PC-3 (cell line): Measurements from ENCODE around the gene SIPA1. TPM values are rescaled to one million over a fixed set of nuclear protein-coding genes. Genes with fewer than 3 reads are reported as not detected.

Experiments
- ATAC-seq: fragments of 200-7000 bp; cut with Tn5 transposase; 2 replicates; pipeline ENCODE4 v1.9.1; 2020; ENCODE audit warnings: mild to moderate bottlenecking, moderate library complexity
- BruUV-seq: library from RNA; stranded (reverse); fragments of 400-500 nt; replicated peaks from 2 replicates; lab custom pipeline; 2021; lab: Mats Ljungman, UMichigan
- CTCF ChIA-PET: fragments of 300-600 bp; sonication (Branson Sonifier 250); formaldehyde crosslinking; loops from one replicate; lab custom pipeline; 2022; ENCODE audit warnings: antibody characterized with exemption; lab: Charles Lee
- POLR2A ChIA-PET: fragments of 300-600 bp; sonication (Branson Sonifier 250); formaldehyde crosslinking; loops from one replicate; lab custom pipeline; 2022; ENCODE audit warnings: antibody characterized with exemption; ENCODE audit not compliant: unreplicated experiment; lab: Charles Lee
- DNase-seq: peaks from one replicate; pipeline ENCODE4 v3.0.0-alpha.2; 2015
- H2AFZ ChIP-seq: fragments of 300-600 bp; sonication (generic); 2 replicates; pipeline ENCODE4 v1.6.0; 2016; ENCODE audit warnings: antibody characterized with exemption, low read length
- H3F3A ChIP-seq: fragments of 300-600 bp; sonication (generic); one replicate; pipeline ENCODE4 v1.6.0; 2017; ENCODE audit warnings: antibody characterized with exemption, low read length, control low read depth, mild to moderate bottlenecking; ENCODE audit not compliant: unreplicated experiment
- H3K27ac ChIP-seq: fragments of 300-600 bp; sonication (generic); 2 replicates; pipeline ENCODE4 v1.5.1; 2016; ENCODE audit warnings: mild to moderate bottlenecking, low read length
- H3K27me3 ChIP-seq: fragments of 300-600 bp; sonication (generic); 2 replicates; pipeline ENCODE4 v1.6.1; 2016; ENCODE audit warnings: low read length, mixed read lengths
- H3K36me3 ChIP-seq: fragments of 300-600 bp; sonication (generic); 2 replicates; pipeline ENCODE4 v1.6.1; 2016; ENCODE audit warnings: low read depth, mixed run types, low read length, mixed read lengths
- H3K4me1 ChIP-seq: fragments of 300-600 bp; sonication (generic); 2 replicates; pipeline ENCODE4 v1.5.1; 2016; ENCODE audit warnings: low read length; ENCODE audit not compliant: insufficient read depth
- H3K4me2 ChIP-seq: fragments of 300-600 bp; sonication (generic); 2 replicates; pipeline ENCODE4 v1.6.0; 2016; ENCODE audit warnings: low read length
- H3K4me3 ChIP-seq: fragments of 300-600 bp; sonication (generic); 2 replicates; pipeline ENCODE4 v1.5.1; 2016; ENCODE audit warnings: mild to moderate bottlenecking, low read length, mixed read lengths
- H3K79me2 ChIP-seq: fragments of 300-600 bp; sonication (generic); 2 replicates; pipeline ENCODE4 v1.6.1; 2017; ENCODE audit warnings: low read length, mixed read lengths
- H3K9ac ChIP-seq: fragments of 300-600 bp; sonication (generic); 2 replicates; pipeline ENCODE4 v1.6.0; 2016; ENCODE audit warnings: mild to moderate bottlenecking, low read length
- H3K9me2 ChIP-seq: fragments of 300-600 bp; sonication (generic); replicated peaks from 2 replicates; pipeline ENCODE4 v1.6.1; 2016; ENCODE audit warnings: mixed run types, low read length, mixed read lengths
- H3K9me3 ChIP-seq: fragments of 300-600 bp; sonication (generic); 2 replicates; pipeline ENCODE4 v1.6.1; 2016; ENCODE audit warnings: low read length, mixed read lengths
- H4K20me1 ChIP-seq: fragments of 300-600 bp; sonication (generic); 2 replicates; pipeline ENCODE4 v1.6.1; 2016; ENCODE audit warnings: low read length, mixed read lengths
- EZH2 ChIP-seq: fragments of 300-600 bp; sonication (generic); IDR thresholded peaks from one replicate; pipeline ENCODE4 v1.6.1; 2017; ENCODE audit warnings: antibody characterized with exemption, mild to moderate bottlenecking, low read length; ENCODE audit not compliant: unreplicated experiment
- EZH2phosphoT487 ChIP-seq: fragments of 300-600 bp; sonication (generic); IDR thresholded peaks from 2 replicates; pipeline ENCODE4 v1.6.1; 2018; ENCODE audit warnings: mild to moderate bottlenecking, antibody characterized with exemption, low read length, borderline replicate concordance
- intact Hi-C: fragments of 100-400 bp; cut with micrococcal nuclease; formaldehyde crosslinking; loops from 2 replicates; pipeline ENCODE4 v1.9.0; 2023
- microRNA-seq: library from miRNA; unstranded; fragments of <30 nt; microRNA quantifications from one replicate; pipeline ENCODE4 v1.1.0, GENCODE V29; 2020; ENCODE audit not compliant: unreplicated experiment
- total RNA-seq: library from RNA; depleted of rRNA; stranded (reverse); fragments of >200 nt; gene quantifications from 2 replicates; pipeline ENCODE4 v1.2.3, GENCODE V29; 2014; rRNA removed
- TF ChIP-seq, protein P1 (sequence below): fragments of 300-600 bp; sonication (generic); conservative IDR thresholded peaks from 2 replicates; pipeline ENCODE4 v1.5.1; 2017; ENCODE audit warnings: antibody characterized with exemption, low read depth, mild to moderate bottlenecking, low read length

The SIPA1 gene
- total RNA-seq, 1 experiment from 2014 or later: 113 TPM

- ChIA-PET CTCF (no interaction called here), POLR2A (no interaction called here)
- H3F3A ChIP-seq: no peaks in the 10 kb centered on the region
- peaks cover 13% of the 10 kb centered on the region for H3K4me1 ChIP-seq
- no peaks in the 10 kb centered on the region for H3K79me2 ChIP-seq
- H3K9ac ChIP-seq: no peak overlapping the region
- H3K27ac ChIP-seq: no peak overlapping the region
- H3K9me3 ChIP-seq: no peaks in the 10 kb centered on the region
- H2AFZ ChIP-seq: no peak overlapping the region
- H3K4me3 ChIP-seq: no peak overlapping the region
- intact Hi-C loops: no loop called here
- no peak overlapping the region for H3K4me2 ChIP-seq
- H3K27me3 ChIP-seq: peaks cover 9% of the 10 kb centered on the region; the same call in 1 of the 2 replicates
- no peaks in the 10 kb centered on the region for H3K9me2 ChIP-seq
- H3K36me3 ChIP-seq: no peaks in the 10 kb centered on the region
- BruUV-seq: no TSS peak
- no peaks in the 10 kb centered on the region for H4K20me1 ChIP-seq
- ATAC-seq (no peak), DNase-seq (no peak)
- no peak for TF ChIP-seq EZH2phosphoT487
Observed at GRCh38 chr11:65698205-65698604, 60.3 kb downstream of the SIPA1 start.

DNA sequence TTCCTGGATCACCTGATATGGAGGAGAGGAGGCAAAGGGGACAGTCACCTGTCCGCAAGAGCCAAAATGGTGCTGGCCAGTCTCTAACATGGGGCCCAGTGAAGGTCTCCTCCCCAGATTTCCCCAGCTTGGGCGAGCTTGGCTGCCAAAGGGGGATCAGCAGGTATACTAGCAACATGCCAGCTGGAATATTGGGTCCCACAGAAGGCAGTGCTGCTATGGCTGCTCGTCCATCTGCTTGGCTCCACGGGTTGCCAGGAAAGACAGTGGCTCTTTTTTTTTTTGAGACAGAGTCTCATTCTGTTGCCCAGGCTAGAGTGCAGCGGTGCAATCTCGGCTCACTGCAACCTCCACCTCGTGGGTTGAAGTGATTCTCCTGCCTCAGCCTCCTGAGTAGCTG is 61.4 kb downstream of the SIPA1 start:
- no peaks in the 10 kb centered on the region for H4K20me1 ChIP-seq
- peaks cover 9% of the 10 kb centered on the region; the same call in 1 of the 2 replicates for H3K27me3 ChIP-seq
- no peaks in the 10 kb centered on the region for H3K9me2 ChIP-seq
- no peaks in the 10 kb centered on the region for H3F3A ChIP-seq
- no peaks in the 10 kb centered on the region for H3K9me3 ChIP-seq
- no peak for ATAC-seq
- H2AFZ ChIP-seq: no peak overlapping the region
- no peak overlapping the region for H3K27ac ChIP-seq
- ChIA-PET POLR2A (no interaction called here), CTCF (no interaction called here)
- H3K4me1 ChIP-seq: peaks cover 13% of the 10 kb centered on the region
- BruUV-seq: no TSS peak
- no peak overlapping the region for H3K9ac ChIP-seq
- DNase-seq: no peak
- H3K4me3 ChIP-seq: no peak overlapping the region
- intact Hi-C loops: no loop called here
- no peak overlapping the region for H3K4me2 ChIP-seq
- H3K79me2 ChIP-seq: no peaks in the 10 kb centered on the region
- H3K36me3 ChIP-seq: no peaks in the 10 kb centered on the region
- TF ChIP-seq EZH2 (no peak), EZH2phosphoT487 (no peak)
- TF ChIP-seq, protein P1, sequence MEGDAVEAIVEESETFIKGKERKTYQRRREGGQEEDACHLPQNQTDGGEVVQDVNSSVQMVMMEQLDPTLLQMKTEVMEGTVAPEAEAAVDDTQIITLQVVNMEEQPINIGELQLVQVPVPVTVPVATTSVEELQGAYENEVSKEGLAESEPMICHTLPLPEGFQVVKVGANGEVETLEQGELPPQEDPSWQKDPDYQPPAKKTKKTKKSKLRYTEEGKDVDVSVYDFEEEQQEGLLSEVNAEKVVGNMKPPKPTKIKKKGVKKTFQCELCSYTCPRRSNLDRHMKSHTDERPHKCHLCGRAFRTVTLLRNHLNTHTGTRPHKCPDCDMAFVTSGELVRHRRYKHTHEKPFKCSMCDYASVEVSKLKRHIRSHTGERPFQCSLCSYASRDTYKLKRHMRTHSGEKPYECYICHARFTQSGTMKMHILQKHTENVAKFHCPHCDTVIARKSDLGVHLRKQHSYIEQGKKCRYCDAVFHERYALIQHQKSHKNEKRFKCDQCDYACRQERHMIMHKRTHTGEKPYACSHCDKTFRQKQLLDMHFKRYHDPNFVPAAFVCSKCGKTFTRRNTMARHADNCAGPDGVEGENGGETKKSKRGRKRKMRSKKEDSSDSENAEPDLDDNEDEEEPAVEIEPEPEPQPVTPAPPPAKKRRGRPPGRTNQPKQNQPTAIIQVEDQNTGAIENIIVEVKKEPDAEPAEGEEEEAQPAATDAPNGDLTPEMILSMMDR: no peak

DNA sequence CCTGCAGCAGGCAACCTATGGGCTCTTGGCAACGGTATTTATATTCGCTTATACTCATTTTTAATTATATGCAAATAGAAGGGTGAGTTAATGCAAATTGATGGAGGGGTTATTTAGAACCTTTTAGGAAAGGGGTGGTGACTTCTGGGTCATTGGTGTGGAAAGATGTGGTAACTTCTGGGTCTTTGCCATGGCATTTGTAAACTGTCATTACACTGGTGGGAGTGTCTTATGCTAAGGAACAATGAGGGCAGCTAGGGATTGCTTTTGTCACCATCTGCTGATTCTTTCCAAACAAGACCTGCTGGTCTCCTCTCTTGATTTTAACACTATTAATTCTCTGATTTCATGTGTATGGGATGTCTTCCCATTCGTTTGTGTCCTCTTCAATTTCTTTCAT is 62.5 kb downstream of the SIPA1 start:
- TF ChIP-seq, protein P1: no peak
- no peak for TF ChIP-seq EZH2phosphoT487
- no peak for TF ChIP-seq EZH2
- H3K79me2 ChIP-seq: no peaks in the 10 kb centered on the region
- H3K4me1 ChIP-seq: peaks cover 8% of the 10 kb centered on the region
- no peak overlapping the region for H3K4me3 ChIP-seq
- H3K9me2 ChIP-seq: no peaks in the 10 kb centered on the region
- ChIA-PET POLR2A (no interaction called here), CTCF (no interaction called here)
- BruUV-seq: no TSS peak
- H4K20me1 ChIP-seq: no peaks in the 10 kb centered on the region
- no peak overlapping the region for H3K4me2 ChIP-seq
- H3K9me3 ChIP-seq: no peaks in the 10 kb centered on the region
- H3K9ac ChIP-seq: no peak overlapping the region
- H3K36me3 ChIP-seq: no peaks in the 10 kb centered on the region
- no peak overlapping the region for H2AFZ ChIP-seq
- DNase-seq (no peak), ATAC-seq (no peak)
- peaks cover 9% of the 10 kb centered on the region; the same call in 1 of the 2 replicates for H3K27me3 ChIP-seq
- H3F3A ChIP-seq: no peaks in the 10 kb centered on the region
- no peak overlapping the region for H3K27ac ChIP-seq
- intact Hi-C loops: no loop called here

Small RNA genes lying within 50 kb of the gene (microRNA-seq; reads per million reads assigned to microRNA genes)
- gene MIR4489 (0.75 reads per million), gene MIR4690 (1.0 reads per million)

Other genes starting within 250 kb of the SIPA1 start
- gene NEAT1, start 215.3 kb upstream of the SIPA1 start, total RNA-seq: 47.9 and 96.6 TPM in 2 replicates
- gene MALAT1, start 139.1 kb upstream of the SIPA1 start, total RNA-seq: 1,345 and 2,062 TPM in 2 replicates
- gene SCYL1, start 113.0 kb upstream of the SIPA1 start, total RNA-seq: 201 and 262 TPM in 2 replicates
- gene LTBP3, start 79.7 kb upstream of the SIPA1 start, total RNA-seq: 197 and 233 TPM in 2 replicates
- gene ZNRD2, start 67.6 kb upstream of the SIPA1 start, total RNA-seq: 126 and 206 TPM in 2 replicates
- gene FAM89B, start 65.6 kb upstream of the SIPA1 start, total RNA-seq: 76.3 and 87.7 TPM in 2 replicates
- 126 and 200 TPM in 2 replicates for gene EHBP1L1, start 62.0 kb upstream of the SIPA1 start, total RNA-seq
- gene KCNK7, start 42.3 kb upstream of the SIPA1 start, total RNA-seq: 0.58 and 0.69 TPM in 2 replicates
- gene MAP3K11, start 23.9 kb upstream of the SIPA1 start, total RNA-seq: 80.1 and 106 TPM in 2 replicates
- 53.6 and 69.9 TPM in 2 replicates for gene PCNX3, start 22.3 kb upstream of the SIPA1 start, total RNA-seq
- gene RELA, start 24.8 kb downstream of the SIPA1 start, total RNA-seq: 70.3 and 84.2 TPM in 2 replicates
- 74.9 and 83.9 TPM in 2 replicates for gene KAT5, start 74.2 kb downstream of the SIPA1 start, total RNA-seq
- gene RNASEH2C, start 82.7 kb downstream of the SIPA1 start, total RNA-seq: 96.2 and 172 TPM in 2 replicates
- 24.2 and 31.4 TPM in 2 replicates for gene AP5B1, start 142.9 kb downstream of the SIPA1 start, total RNA-seq
- gene OVOL1, start 149.0 kb downstream of the SIPA1 start, total RNA-seq: 17.1 and 18.1 TPM in 2 replicates
- not detected in 2 replicates for gene SNX32, start 195.9 kb downstream of the SIPA1 start, total RNA-seq
- gene CFL1, start 220.1 kb downstream of the SIPA1 start, total RNA-seq: 2,710 and 3,139 TPM in 2 replicates
- 82.0 and 94.6 TPM in 2 replicates for gene MUS81, start 222.3 kb downstream of the SIPA1 start, total RNA-seq
- gene EFEMP2, start 234.7 kb downstream of the SIPA1 start, total RNA-seq: 2.6 and 4.5 TPM in 2 replicates
- 0.11 TPM in 1 of 2 replicates, not detected in the other for gene CTSW, start 241.7 kb downstream of the SIPA1 start, total RNA-seq